ENCODE results near the gene CYB561D1.
A peak's percentile ranks its signal among the peaks of the same experiment; 100 is the strongest.

CYB561D1 gene

DNA sequence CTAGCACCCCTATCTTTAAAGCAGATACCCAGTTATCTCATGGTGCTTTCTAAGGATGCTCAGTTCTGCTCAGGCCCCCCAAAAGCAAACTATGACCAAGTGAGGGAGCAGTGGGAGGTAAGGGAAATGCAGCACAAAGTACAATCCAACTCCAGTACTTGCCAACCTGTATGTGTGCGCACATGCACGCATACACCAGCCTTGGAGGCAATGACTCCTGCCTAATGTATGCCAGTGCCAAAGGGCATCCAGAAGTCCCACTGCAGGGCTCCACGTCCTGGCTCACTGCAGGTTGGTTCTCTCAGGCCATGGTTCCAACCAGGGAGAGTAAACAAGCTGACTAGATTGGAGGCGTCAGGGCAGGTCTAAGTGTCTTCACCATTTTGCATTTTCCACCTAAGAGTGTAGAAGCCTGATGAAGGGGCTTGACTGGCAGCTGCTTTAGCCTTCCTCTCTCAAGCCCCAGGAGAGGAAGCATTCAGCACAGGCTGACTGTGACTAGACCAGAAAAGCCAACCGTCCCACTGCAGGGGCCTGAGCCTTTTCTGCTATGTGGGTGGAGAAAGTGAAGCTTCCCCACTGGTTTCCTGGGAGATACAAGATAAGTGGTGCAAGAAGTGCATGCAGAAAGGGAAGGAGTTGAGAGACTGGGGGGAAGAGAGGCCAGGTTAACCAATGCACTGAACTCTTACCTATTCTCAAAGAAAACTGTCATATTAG is 7.9 kb downstream of the CYB561D1 start:
- Histone ChIP-seq H3K9me3 (ENCODE audit: low read depth, low read length) (no peaks in the 10 kb centered on the region), H3K27ac (no peak overlapping the region), H3K36me3 (ENCODE audit: insufficient read depth, low read length) (no peaks in the 10 kb centered on the region), H3K9ac (ENCODE audit: insufficient read length) (no peak overlapping the region), H3K4me3 (no peak overlapping the region)
- TF ChIP-seq FOXP2 (optimal IDR thresholded peaks at IDR 0.05; ENCODE audit: control extremely low read depth, extremely low read length, insufficient read depth), result no peak
- TF ChIP-seq EZH2 (IDR thresholded peaks at IDR 0.05), result no peak
- no peak for TF ChIP-seq POLR2AphosphoS5 (IDR thresholded peaks at IDR 0.05; ENCODE audit: borderline replicate concordance, low read depth, low read length)
- no peak for DNase-seq (ENCODE audit: low read depth, low spot score)

DNA sequence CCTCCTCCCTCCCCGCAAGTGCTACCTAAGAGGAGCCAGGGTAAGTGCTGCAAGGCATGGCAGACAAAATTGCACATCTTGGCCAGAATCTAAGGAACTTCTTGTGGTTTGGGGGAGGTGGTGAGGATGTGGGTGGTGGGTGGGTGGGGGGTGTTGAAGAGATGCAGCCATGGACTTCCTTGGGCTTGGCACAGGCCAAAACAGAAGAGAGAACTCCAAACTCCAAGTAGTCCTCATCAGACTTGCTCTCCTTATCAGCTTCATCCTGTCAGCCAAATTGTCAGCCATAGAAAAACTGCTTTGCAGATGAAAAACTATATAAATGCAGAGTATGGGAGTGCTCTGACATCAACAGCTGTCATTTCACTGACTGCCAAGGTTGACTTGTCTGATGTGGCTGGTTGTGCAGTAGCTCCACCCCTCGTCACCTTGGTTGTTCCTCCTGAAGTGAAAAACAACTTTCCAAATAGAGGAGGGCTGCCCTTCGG is 8.5 kb downstream of the CYB561D1 start:
- DNase-seq (ENCODE audit: low read depth, low spot score), result no peak
- H3K9me3 ChIP-seq (ENCODE audit: low read depth, low read length), result no peaks in the 10 kb centered on the region
- no peak overlapping the region for H3K9ac ChIP-seq (ENCODE audit: insufficient read length)
- H3K4me3 ChIP-seq, result no peak overlapping the region
- no peak for TF ChIP-seq FOXP2 (optimal IDR thresholded peaks at IDR 0.05; ENCODE audit: control extremely low read depth, extremely low read length, insufficient read depth)
- no peak for TF ChIP-seq POLR2AphosphoS5 (IDR thresholded peaks at IDR 0.05; ENCODE audit: borderline replicate concordance, low read depth, low read length)
- no peak for TF ChIP-seq EZH2 (IDR thresholded peaks at IDR 0.05)
- H3K27ac ChIP-seq, result no peak overlapping the region
- no peaks in the 10 kb centered on the region for H3K36me3 ChIP-seq (ENCODE audit: insufficient read depth, low read length)

DNA sequence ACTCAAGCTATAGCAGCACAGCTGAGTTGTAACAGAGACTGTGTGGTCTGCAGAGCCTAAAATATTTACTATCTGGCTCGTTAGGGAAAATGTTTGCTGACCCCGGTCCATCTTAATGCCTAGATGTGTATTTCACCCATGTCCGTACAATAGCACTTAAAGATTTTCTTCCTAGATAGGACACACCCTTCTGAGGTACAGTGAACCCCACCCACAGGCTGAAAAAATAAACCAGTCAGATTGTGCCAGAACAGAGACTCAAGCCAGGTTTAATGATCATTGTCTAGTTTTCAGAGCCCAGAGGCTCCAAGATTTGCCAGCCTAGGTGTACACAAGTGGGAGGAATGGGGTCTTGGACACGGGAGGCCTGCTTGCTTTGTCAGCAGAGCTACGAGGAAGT is 10.0 kb downstream of the CYB561D1 start:
- Histone ChIP-seq H3K9ac (ENCODE audit: insufficient read length) (no peak overlapping the region), H3K27ac (no peak overlapping the region), H3K4me3 (no peak overlapping the region), H3K9me3 (ENCODE audit: low read depth, low read length) (no peaks in the 10 kb centered on the region), H3K36me3 (ENCODE audit: insufficient read depth, low read length) (no peaks in the 10 kb centered on the region)
- TF ChIP-seq FOXP2 (optimal IDR thresholded peaks at IDR 0.05; ENCODE audit: control extremely low read depth, extremely low read length, insufficient read depth) (no peak), POLR2AphosphoS5 (IDR thresholded peaks at IDR 0.05; ENCODE audit: borderline replicate concordance, low read depth, low read length) (no peak), EZH2 (IDR thresholded peaks at IDR 0.05) (no peak)
- no peak for DNase-seq (ENCODE audit: low read depth, low spot score)

DNA sequence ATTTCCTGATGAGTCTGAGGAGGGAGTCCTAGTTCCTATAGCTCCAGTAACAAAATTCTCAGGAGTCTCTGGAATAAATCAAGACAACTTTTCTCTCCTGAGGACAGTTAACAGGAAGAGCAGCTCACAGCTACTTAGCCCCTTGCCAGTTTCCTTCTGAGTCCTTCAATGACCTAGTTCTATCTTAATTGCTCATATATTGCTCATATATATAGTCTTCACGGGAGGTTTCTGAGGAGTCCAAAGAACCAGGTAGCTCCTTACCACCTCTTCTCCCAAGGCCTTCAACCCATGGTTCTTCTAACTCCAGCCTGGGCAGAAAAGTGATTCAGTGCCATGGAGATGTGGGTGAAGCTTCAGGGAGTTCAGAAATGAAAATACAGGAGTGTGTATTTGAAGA is 11.1 kb downstream of the CYB561D1 start:
- Histone ChIP-seq H3K9me3 (ENCODE audit: low read depth, low read length) (no peaks in the 10 kb centered on the region), H3K36me3 (ENCODE audit: insufficient read depth, low read length) (no peaks in the 10 kb centered on the region), H3K27ac (no peak overlapping the region), H3K4me3 (no peak overlapping the region), H3K9ac (ENCODE audit: insufficient read length) (no peak overlapping the region)
- TF ChIP-seq POLR2AphosphoS5 (IDR thresholded peaks at IDR 0.05; ENCODE audit: borderline replicate concordance, low read depth, low read length) (no peak), EZH2 (IDR thresholded peaks at IDR 0.05) (no peak), FOXP2 (optimal IDR thresholded peaks at IDR 0.05; ENCODE audit: control extremely low read depth, extremely low read length, insufficient read depth) (no peak)
- no peak for DNase-seq (ENCODE audit: low read depth, low spot score)

DNA sequence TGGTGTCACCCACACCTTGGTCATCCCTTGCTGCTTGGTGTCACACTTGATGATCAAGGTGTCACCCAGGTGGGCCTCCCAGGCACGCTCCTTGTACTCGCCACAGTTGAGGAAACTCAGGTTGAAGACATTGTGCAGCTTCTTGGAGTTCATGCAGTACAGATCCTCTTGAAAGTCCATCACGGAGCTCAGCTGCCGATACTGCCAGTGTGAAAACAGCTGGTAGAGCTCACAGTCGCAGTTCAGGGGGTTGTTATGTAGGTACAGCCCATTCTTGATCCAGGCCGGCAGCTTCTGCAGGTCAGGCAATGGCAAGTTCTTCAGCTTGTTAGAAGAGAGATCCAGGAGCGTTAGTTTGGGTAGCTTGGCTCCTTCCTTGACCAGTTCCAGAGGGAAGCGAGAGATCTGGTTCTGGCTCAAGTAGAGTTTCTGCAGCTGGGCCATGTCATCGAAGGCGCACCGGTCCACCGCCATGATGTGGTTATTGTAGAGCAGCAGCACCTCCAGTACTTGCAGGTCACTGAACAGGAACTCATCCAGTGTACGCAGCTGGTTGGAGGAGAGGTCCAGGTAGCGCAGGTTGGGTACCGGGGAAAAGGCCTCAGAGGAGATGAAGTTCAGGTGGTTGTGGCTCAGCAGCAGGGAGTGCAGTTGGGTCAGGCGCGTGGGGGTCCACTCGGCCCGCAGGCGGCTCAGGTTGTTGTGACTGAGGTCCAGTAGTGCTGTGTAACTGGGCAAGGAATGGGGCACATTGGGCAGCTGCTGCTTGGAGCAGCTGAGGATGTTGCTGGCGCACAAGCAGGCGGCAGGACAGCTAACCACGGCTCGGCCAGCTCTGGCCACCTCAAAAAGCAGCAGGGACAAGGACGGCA is 14.3 kb downstream of the CYB561D1 start:
- TF ChIP-seq POLR2AphosphoS5 (IDR thresholded peaks at IDR 0.05; ENCODE audit: borderline replicate concordance, low read depth, low read length) (no peak), FOXP2 (optimal IDR thresholded peaks at IDR 0.05; ENCODE audit: control extremely low read depth, extremely low read length, insufficient read depth) (no peak), EZH2 (IDR thresholded peaks at IDR 0.05) (no peak)
- no peaks in the 10 kb centered on the region for H3K36me3 ChIP-seq (ENCODE audit: insufficient read depth, low read length)

DNA sequence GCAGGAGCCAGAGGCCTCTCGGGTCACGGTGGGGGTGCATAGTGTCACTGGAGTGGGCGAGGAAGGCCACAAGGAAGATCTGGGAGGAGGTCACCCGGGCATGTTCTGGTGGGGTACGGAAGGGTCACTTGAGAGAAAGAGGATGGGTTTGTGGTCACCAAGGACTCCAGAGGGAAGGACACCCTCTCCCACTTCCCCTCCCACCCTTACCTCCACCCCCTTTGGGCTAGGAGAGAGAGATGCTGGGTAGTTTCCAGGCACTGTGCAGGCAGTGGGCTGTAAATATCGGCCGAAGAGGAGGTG is 14.9 kb downstream of the CYB561D1 start:
- no peaks in the 10 kb centered on the region for H3K9me3 ChIP-seq (ENCODE audit: low read depth, low read length)
- H3K27ac ChIP-seq, result no peak overlapping the region
- TF ChIP-seq FOXP2 (optimal IDR thresholded peaks at IDR 0.05; ENCODE audit: control extremely low read depth, extremely low read length, insufficient read depth) (no peak), EZH2 (IDR thresholded peaks at IDR 0.05) (no peak)
- peak overlapping the region; percentile 80 for H3K4me3 ChIP-seq
- H3K9ac ChIP-seq (ENCODE audit: insufficient read length), result no peak overlapping the region
- no peaks in the 10 kb centered on the region for H3K36me3 ChIP-seq (ENCODE audit: insufficient read depth, low read length)
- DNase-seq (ENCODE audit: low read depth, low spot score), result no peak

More for the DNA sequence above, 14.3 kb downstream of the CYB561D1 start:
- no peaks in the 10 kb centered on the region for H3K9me3 ChIP-seq (ENCODE audit: low read depth, low read length)
- no peak overlapping the region for H3K9ac ChIP-seq (ENCODE audit: insufficient read length)
- H3K27ac ChIP-seq, result no peak overlapping the region
- no peak for DNase-seq (ENCODE audit: low read depth, low spot score)
- no peak overlapping the region for H3K4me3 ChIP-seq

DNA sequence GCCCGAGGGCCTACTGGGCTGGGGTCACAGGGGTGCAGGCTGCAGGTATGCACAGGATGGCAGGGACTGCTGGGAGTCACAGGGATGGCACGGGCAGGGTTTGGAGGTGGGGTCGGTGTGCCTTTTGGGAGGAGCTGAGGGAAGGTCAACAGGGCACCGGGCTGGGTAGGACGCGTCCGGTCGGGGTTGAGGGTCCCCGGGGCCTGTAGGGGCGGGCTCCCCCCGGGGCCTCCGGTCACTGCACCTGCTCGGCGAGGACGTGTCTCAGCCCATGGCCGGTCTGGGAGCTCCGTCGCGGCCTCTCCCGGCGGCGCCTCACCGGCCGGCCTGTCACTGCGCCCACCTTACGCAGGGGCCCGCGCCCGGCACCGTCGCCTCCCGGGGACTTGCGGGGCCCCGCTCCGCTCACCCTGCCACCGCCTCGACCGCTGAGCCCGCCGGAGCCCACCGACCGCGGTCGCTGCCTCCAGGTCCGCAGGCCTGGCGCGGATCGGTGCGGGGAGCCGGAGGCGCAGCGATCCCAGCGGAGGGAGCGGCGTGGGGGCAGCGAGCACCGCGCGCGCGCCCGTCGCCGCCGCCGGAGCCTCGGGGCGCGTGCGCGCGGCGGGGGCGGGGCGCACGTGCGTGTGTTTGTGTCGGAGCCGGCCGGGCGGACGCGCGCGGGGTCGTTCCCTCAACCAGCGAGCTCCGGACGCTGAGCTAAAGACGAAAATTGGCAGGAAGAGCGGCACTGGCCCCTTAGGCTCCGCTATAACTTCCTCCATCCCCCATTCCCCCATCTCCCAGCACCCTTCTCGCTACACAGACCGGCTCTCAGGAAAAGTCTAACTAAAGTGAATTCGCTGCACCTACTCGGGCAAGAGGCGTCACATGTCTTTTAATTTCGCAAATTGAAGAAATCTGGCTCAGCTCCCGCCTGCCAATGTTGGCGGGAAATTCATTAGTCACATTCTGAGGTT is 15.6 kb downstream of the CYB561D1 start, which contains the start of gene AMIGO1:
Gene AMIGO1 (minus strand): TSS at position 552 of the 959 bp plus-strand sequence. CDS start 815 bp downstream, outside the sequence.
- TF ChIP-seq POLR2AphosphoS5 (IDR thresholded peaks at IDR 0.05; ENCODE audit: borderline replicate concordance, low read depth, low read length) (no peak), EZH2 (IDR thresholded peaks at IDR 0.05) (no peak), FOXP2 (optimal IDR thresholded peaks at IDR 0.05; ENCODE audit: control extremely low read depth, extremely low read length, insufficient read depth) (no peak)
- DNase-seq (ENCODE audit: low read depth, low spot score), result no peak

More for the DNA sequence above, 15.6 kb downstream of the CYB561D1 start, which contains the start of gene AMIGO1:
- Histone ChIP-seq H3K27ac (no peak within 1 kb of the TSS), H3K9me3 (ENCODE audit: low read depth, low read length) (no peaks in the 10 kb centered on the region), H3K9ac (ENCODE audit: insufficient read length) (peak within 1 kb of the TSS; percentile 69), H3K4me3 (peak within 1 kb of the TSS; percentile 80), H3K36me3 (ENCODE audit: insufficient read depth, low read length) (no peaks in the 10 kb centered on the region)

Measured in SK-N-MC (cell line).